ENCODE results near the gene VWDE.

GRCh38 chr7:12431886-12432556, 28.4 kb upstream of the VWDE start:
- TF ChIP-seq CTCF (conservative IDR thresholded peaks at IDR 0.05) (no peak), ZFX (IDR thresholded peaks at IDR 0.05) (no peak)
